Measurements from ENCODE around the gene PCDHGA4. TPM values are rescaled to one million over a fixed set of nuclear protein-coding genes. Genes with fewer than 3 reads are reported as not detected.

PCDHGA4 gene
- total and polyA plus RNA-seq, 2 of the 13 experiments (the other 11 are each of a cell fraction or from before 2014, with no cell fraction given) = 0.49 to 0.58 TPM

DNA sequence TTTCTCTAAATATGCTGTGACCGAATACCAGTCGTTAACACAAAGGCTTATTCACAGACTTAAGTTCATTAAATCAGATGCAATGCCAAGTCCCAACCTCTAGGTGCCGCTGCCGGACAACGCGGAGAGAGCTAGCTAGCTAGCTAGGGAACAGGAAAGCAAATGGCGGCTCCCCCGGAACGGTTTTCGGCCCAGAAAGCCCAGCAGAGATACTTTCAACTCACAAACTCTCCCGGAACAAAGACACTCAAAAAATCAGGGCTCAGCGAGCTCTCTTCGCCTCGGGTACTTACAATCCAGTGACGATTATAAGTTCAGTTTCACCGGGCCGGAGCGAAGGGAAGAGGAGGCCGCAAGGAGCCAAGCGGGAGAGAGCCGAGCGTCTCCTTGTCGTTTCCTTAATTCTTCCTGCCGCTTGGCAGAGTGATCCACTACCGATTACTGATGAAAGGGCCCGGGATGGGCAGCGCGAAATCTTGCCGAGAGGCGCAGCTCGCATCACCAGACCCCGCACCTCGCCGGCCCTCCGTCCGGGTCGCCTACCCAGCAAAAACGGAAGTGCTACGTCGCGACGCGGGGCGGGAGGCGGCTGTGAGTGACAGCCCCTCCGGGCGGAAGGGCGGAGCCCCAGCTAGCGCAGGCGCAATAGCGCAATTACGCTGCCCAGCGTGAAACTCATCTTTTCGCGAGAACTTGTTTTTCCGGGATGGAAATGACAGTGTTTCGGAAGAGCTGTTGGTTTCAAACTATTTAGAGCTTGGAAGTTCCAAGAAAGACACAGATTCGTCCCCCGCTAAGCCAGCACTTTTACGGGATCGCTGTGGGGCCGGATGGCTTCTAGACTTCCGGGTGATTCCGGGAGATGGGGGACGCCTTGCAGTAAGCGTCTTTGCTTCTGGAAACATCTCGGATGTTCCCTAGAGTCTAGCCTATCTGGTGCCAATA is 34.3 kb upstream of the PCDHGA4 start, which contains the start of gene TAF7 (continued):
- TF ChIP-seq, protein P1, sequence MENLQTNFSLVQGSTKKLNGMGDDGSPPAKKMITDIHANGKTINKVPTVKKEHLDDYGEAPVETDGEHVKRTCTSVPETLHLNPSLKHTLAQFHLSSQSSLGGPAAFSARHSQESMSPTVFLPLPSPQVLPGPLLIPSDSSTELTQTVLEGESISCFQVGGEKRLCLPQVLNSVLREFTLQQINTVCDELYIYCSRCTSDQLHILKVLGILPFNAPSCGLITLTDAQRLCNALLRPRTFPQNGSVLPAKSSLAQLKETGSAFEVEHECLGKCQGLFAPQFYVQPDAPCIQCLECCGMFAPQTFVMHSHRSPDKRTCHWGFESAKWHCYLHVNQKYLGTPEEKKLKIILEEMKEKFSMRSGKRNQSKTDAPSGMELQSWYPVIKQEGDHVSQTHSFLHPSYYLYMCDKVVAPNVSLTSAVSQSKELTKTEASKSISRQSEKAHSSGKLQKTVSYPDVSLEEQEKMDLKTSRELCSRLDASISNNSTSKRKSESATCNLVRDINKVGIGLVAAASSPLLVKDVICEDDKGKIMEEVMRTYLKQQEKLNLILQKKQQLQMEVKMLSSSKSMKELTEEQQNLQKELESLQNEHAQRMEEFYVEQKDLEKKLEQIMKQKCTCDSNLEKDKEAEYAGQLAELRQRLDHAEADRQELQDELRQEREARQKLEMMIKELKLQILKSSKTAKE (CRISPR knock-in tag; IDR thresholded peaks at IDR 0.05; ENCODE audit: borderline replicate concordance) = no peak
- TF ChIP-seq ZNF747 (CRISPR knock-in tag; IDR thresholded peaks at IDR 0.05; ENCODE audit: borderline replicate concordance) = no peak
- no peak for TF ChIP-seq ZNF672 (CRISPR knock-in tag; IDR thresholded peaks at IDR 0.05)
- TF ChIP-seq MTF2 (CRISPR knock-in tag; IDR thresholded peaks at IDR 0.05; ENCODE audit: borderline replicate concordance) = peak; percentile 74; the same call in 1 of the 2 replicates
- TF ChIP-seq, protein P2, sequence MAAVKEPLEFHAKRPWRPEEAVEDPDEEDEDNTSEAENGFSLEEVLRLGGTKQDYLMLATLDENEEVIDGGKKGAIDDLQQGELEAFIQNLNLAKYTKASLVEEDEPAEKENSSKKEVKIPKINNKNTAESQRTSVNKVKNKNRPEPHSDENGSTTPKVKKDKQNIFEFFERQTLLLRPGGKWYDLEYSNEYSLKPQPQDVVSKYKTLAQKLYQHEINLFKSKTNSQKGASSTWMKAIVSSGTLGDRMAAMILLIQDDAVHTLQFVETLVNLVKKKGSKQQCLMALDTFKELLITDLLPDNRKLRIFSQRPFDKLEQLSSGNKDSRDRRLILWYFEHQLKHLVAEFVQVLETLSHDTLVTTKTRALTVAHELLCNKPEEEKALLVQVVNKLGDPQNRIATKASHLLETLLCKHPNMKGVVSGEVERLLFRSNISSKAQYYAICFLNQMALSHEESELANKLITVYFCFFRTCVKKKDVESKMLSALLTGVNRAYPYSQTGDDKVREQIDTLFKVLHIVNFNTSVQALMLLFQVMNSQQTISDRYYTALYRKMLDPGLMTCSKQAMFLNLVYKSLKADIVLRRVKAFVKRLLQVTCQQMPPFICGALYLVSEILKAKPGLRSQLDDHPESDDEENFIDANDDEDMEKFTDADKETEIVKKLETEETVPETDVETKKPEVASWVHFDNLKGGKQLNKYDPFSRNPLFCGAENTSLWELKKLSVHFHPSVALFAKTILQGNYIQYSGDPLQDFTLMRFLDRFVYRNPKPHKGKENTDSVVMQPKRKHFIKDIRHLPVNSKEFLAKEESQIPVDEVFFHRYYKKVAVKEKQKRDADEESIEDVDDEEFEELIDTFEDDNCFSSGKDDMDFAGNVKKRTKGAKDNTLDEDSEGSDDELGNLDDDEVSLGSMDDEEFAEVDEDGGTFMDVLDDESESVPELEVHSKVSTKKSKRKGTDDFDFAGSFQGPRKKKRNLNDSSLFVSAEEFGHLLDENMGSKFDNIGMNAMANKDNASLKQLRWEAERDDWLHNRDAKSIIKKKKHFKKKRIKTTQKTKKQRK (IDR thresholded peaks at IDR 0.05; ENCODE audit: low read length) = no peak
- TF ChIP-seq, protein P3, sequence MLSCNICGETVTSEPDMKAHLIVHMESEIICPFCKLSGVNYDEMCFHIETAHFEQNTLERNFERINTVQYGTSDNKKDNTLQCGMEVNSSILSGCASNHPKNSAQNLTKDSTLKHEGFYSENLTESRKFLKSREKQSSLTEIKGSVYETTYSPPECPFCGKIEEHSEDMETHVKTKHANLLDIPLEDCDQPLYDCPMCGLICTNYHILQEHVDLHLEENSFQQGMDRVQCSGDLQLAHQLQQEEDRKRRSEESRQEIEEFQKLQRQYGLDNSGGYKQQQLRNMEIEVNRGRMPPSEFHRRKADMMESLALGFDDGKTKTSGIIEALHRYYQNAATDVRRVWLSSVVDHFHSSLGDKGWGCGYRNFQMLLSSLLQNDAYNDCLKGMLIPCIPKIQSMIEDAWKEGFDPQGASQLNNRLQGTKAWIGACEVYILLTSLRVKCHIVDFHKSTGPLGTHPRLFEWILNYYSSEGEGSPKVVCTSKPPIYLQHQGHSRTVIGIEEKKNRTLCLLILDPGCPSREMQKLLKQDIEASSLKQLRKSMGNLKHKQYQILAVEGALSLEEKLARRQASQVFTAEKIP (CRISPR knock-in tag; IDR thresholded peaks at IDR 0.05; ENCODE audit: borderline replicate concordance) = no peak
- 0 out of 2 replicates have a peak, but pooled peaks have one; percentile 47 for TF ChIP-seq AHDC1 (CRISPR knock-in tag; IDR thresholded peaks at IDR 0.05; ENCODE audit: borderline replicate concordance)
- peak; percentile 53; the same call in 1 of the 2 replicates for TF ChIP-seq ZBTB8A (CRISPR knock-in tag; IDR thresholded peaks at IDR 0.05; ENCODE audit: borderline replicate concordance, low read depth)
- TF ChIP-seq ZNF569 (CRISPR knock-in tag; IDR thresholded peaks at IDR 0.05; ENCODE audit: borderline replicate concordance) = no peak
- TF ChIP-seq PHF8 (CRISPR knock-in tag; IDR thresholded peaks at IDR 0.05) = peak; percentile 99
- peak; percentile 98 for TF ChIP-seq GTF2F1 (IDR thresholded peaks at IDR 0.05; ENCODE audit: low read length)

Measured in HepG2 (cell line).